SK-N-SH treated with all-trans-retinoic acid at 6 μM for 48 hours (cell line): ENCODE results near the gene MRPS5.

Experiments used
- ATAC-seq: fragments of 200-7000 bp; cut with Tn5 transposase; 3 replicates; pipeline ENCODE4 v1.9.1; 2020; ENCODE audit warnings: mild to moderate bottlenecking, moderate library complexity
- ARNTL ChIP-seq: fragments of 450-650 bp; formaldehyde crosslinking; IDR thresholded peaks from 2 replicates; pipeline ENCODE4 v1.5.0; 2020; ENCODE audit warnings: low read depth, mild to moderate bottlenecking, moderate library complexity, borderline replicate concordance
- BACH2 ChIP-seq: fragments of 250-450 bp; sonication (Bioruptor Pico); IDR thresholded peaks from 2 replicates; pipeline ENCODE4 v1.9.0; 2021; ENCODE audit warnings: mild to moderate bottlenecking, borderline replicate concordance
- CSDC2 ChIP-seq: fragments of 250-450 bp; sonication (Bioruptor Pico); IDR thresholded peaks from 2 replicates; pipeline ENCODE4 v1.5.0; 2020; ENCODE audit warnings: mild to moderate bottlenecking, moderate library complexity
- ESRRG ChIP-seq: fragments of 250-450 bp; sonication (Bioruptor Pico); IDR thresholded peaks from 2 replicates; pipeline ENCODE4 v1.6.1; 2021; ENCODE audit warnings: mild to moderate bottlenecking
- GLIS3 ChIP-seq: fragments of 250-450 bp; sonication (Bioruptor Pico); IDR thresholded peaks from 2 replicates; pipeline ENCODE4 v1.5.0; 2020; ENCODE audit warnings: mild to moderate bottlenecking, moderate library complexity
- ISL1 ChIP-seq: fragments of 250-450 bp; sonication (Bioruptor Pico); IDR thresholded peaks from 2 replicates; pipeline ENCODE4 v2.1.2; 2022; ENCODE audit warnings: mild to moderate bottlenecking, moderate library complexity
- OSR1 ChIP-seq: fragments of 250-450 bp; sonication (Bioruptor Pico); IDR thresholded peaks from 2 replicates; pipeline ENCODE4 v1.8.0; 2022; ENCODE audit warnings: moderate library complexity, mild to moderate bottlenecking, inconsistent platforms
- RARB ChIP-seq: fragments of 250-450 bp; sonication (Bioruptor Pico); IDR thresholded peaks from 2 replicates; pipeline ENCODE4 v1.8.0; 2021; ENCODE audit warnings: mild to moderate bottlenecking, moderate library complexity
- SNAI2 ChIP-seq: fragments of 250-450 bp; sonication (Bioruptor Pico); IDR thresholded peaks from 2 replicates; pipeline ENCODE4 v1.5.0; 2020; ENCODE audit warnings: mild to moderate bottlenecking, moderate library complexity
- TCF4 ChIP-seq: fragments of 250-450 bp; sonication (Bioruptor Pico); IDR thresholded peaks from 2 replicates; pipeline ENCODE4 v1.8.0; 2021; ENCODE audit warnings: mild to moderate bottlenecking, moderate library complexity, borderline replicate concordance
- TOX ChIP-seq: fragments of 250-450 bp; sonication (Bioruptor Pico); IDR thresholded peaks from 2 replicates; pipeline ENCODE4 v1.8.0; 2021; ENCODE audit warnings: mild to moderate bottlenecking, moderate library complexity, borderline replicate concordance
- ZC3H10 ChIP-seq: fragments of 250-450 bp; sonication (Bioruptor Pico); IDR thresholded peaks from 2 replicates; pipeline ENCODE4 v1.5.1; 2021; ENCODE audit warnings: mild to moderate bottlenecking, moderate library complexity
- ZFP3 ChIP-seq: fragments of 250-450 bp; sonication (Bioruptor Pico); IDR thresholded peaks from 2 replicates; pipeline ENCODE4 v1.5.0; 2020; ENCODE audit warnings: mild to moderate bottlenecking, moderate library complexity
- ZFP30 ChIP-seq: fragments of 450-650 bp; formaldehyde crosslinking; IDR thresholded peaks from 2 replicates; pipeline ENCODE4 v1.5.0; 2022; ENCODE audit warnings: mild to moderate bottlenecking, moderate library complexity
- ZNF565 ChIP-seq: fragments of 450-650 bp; formaldehyde crosslinking; conservative IDR thresholded peaks from 2 replicates; pipeline ENCODE4 v1.5.0; 2020; ENCODE audit warnings: low read depth, mild to moderate bottlenecking, moderate library complexity
- ZNF70 ChIP-seq: fragments of 450-650 bp; formaldehyde crosslinking; IDR thresholded peaks from 2 replicates; pipeline ENCODE4 v1.5.0; 2020; ENCODE audit warnings: mild to moderate bottlenecking, moderate library complexity
- ZNF8 ChIP-seq: fragments of 450-650 bp; formaldehyde crosslinking; IDR thresholded peaks from 2 replicates; pipeline ENCODE4 v1.5.0; 2020; ENCODE audit warnings: mild to moderate bottlenecking, moderate library complexity
- TF ChIP-seq, protein P1 (sequence below): fragments of 250-450 bp; sonication (Bioruptor Pico); IDR thresholded peaks from 2 replicates; pipeline ENCODE4 v1.5.1; 2021; ENCODE audit warnings: mild to moderate bottlenecking, moderate library complexity
- TF ChIP-seq, protein P2 (sequence below): fragments of 250-450 bp; sonication (Bioruptor Pico); IDR thresholded peaks from 2 replicates; pipeline ENCODE4 v1.5.1; 2020; ENCODE audit warnings: low read depth, mild to moderate bottlenecking, moderate library complexity
- TF ChIP-seq, protein P3 (sequence below): fragments of 250-450 bp; sonication (Bioruptor Pico); IDR thresholded peaks from 2 replicates; pipeline ENCODE4 v1.5.0; 2020; ENCODE audit warnings: mild to moderate bottlenecking, moderate library complexity
- TF ChIP-seq, protein P4 (sequence below): fragments of 250-450 bp; sonication (Bioruptor Pico); IDR thresholded peaks from 2 replicates; pipeline ENCODE4 v1.8.0; 2021; ENCODE audit warnings: low read depth, mild to moderate bottlenecking, moderate library complexity, borderline replicate concordance
- TF ChIP-seq, protein P5 (sequence below): fragments of 250-450 bp; sonication (Bioruptor Pico); IDR thresholded peaks from 2 replicates; pipeline ENCODE4 v1.8.0; 2020; ENCODE audit warnings: mild to moderate bottlenecking, moderate library complexity, borderline replicate concordance

The MRPS5 gene

DNA sequence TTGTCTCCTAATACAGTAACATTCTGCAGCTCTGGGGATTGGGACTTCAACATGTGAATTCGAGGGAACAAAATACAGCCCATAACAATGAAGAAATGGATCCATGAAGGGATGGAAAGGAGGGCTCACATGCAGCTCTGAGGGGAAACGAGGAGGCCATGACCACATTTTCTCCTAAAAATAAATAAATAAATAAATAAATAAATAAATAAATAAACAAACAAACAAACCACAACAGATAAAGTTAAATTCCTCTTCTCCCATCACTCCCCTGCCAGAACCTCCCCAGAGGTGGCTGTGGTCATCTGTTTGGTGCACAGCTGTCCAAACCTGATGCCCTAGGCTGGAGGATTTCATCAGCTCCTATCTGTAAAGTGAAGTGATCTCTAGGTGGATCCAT is 53.4 kb downstream of the MRPS5 start:
- ATAC-seq, result no peak

DNA sequence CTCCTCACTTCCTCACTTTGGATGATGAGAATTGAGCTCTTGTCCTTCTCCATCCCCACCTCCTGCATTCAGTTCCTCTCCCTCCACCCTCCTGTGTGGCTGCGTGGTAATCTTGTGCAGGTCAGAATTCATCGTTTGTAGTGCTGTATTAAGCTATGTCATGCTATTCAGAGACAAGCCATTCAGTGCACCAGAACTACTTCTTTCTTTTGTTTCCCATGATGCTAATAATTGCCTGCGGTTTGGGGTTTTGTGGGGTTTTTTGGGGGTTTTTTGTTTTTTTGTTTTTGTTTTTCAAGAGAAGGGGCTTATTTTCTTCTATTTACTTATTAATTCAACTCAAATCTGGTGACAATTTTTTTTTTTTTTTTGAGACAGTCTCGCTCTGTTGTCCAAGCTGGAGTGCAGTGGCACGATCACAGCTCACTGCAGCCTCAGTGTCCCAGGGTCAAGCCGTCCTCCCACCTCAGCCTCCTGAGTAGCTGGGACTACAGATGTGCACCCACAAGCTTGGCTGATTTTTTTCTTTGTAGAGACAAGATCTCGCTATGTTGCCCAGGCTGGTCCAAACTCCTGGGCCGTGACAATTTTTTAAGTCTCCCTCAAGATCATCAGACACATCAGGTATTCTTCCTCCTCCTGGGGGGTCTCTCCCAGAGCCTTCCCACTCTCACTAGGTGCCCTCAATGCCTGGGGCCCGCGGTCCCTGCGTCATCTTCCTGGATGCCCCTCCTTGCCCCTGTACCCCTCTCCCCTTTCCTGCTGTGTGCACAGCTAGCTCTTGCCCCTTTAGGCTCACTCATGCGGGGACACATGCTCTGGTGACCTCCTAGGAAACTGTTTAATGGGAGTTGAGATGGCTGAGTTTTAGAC is 58.3 kb downstream of the MRPS5 start:
- no peak for ATAC-seq
- TF ChIP-seq ISL1 (CRISPR knock-in tag), result no peak
- TF ChIP-seq ESRRG (CRISPR knock-in tag), result no peak
- no peak for TF ChIP-seq SNAI2 (CRISPR knock-in tag)
- TF ChIP-seq ZFP3 (CRISPR knock-in tag), result no peak
- TF ChIP-seq, protein P1, sequence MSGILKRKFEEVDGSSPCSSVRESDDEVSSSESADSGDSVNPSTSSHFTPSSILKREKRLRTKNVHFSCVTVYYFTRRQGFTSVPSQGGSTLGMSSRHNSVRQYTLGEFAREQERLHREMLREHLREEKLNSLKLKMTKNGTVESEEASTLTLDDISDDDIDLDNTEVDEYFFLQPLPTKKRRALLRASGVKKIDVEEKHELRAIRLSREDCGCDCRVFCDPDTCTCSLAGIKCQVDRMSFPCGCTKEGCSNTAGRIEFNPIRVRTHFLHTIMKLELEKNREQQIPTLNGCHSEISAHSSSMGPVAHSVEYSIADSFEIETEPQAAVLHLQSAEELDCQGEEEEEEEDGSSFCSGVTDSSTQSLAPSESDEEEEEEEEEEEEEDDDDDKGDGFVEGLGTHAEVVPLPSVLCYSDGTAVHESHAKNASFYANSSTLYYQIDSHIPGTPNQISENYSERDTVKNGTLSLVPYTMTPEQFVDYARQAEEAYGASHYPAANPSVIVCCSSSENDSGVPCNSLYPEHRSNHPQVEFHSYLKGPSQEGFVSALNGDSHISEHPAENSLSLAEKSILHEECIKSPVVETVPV, result no peak
- TF ChIP-seq CSDC2 (CRISPR knock-in tag), result no peak
- TF ChIP-seq, protein P2, sequence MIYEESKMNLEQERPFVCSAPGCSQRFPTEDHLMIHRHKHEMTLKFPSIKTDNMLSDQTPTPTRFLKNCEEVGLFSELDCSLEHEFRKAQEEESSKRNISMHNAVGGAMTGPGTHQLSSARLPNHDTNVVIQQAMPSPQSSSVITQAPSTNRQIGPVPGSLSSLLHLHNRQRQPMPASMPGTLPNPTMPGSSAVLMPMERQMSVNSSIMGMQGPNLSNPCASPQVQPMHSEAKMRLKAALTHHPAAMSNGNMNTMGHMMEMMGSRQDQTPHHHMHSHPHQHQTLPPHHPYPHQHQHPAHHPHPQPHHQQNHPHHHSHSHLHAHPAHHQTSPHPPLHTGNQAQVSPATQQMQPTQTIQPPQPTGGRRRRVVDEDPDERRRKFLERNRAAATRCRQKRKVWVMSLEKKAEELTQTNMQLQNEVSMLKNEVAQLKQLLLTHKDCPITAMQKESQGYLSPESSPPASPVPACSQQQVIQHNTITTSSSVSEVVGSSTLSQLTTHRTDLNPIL (CRISPR knock-in tag), result no peak
- TF ChIP-seq ARNTL, result no peak
- TF ChIP-seq ZC3H10 (CRISPR knock-in tag), result no peak
- no peak for TF ChIP-seq ZFP30 (CRISPR knock-in tag)
- TF ChIP-seq, protein P3, sequence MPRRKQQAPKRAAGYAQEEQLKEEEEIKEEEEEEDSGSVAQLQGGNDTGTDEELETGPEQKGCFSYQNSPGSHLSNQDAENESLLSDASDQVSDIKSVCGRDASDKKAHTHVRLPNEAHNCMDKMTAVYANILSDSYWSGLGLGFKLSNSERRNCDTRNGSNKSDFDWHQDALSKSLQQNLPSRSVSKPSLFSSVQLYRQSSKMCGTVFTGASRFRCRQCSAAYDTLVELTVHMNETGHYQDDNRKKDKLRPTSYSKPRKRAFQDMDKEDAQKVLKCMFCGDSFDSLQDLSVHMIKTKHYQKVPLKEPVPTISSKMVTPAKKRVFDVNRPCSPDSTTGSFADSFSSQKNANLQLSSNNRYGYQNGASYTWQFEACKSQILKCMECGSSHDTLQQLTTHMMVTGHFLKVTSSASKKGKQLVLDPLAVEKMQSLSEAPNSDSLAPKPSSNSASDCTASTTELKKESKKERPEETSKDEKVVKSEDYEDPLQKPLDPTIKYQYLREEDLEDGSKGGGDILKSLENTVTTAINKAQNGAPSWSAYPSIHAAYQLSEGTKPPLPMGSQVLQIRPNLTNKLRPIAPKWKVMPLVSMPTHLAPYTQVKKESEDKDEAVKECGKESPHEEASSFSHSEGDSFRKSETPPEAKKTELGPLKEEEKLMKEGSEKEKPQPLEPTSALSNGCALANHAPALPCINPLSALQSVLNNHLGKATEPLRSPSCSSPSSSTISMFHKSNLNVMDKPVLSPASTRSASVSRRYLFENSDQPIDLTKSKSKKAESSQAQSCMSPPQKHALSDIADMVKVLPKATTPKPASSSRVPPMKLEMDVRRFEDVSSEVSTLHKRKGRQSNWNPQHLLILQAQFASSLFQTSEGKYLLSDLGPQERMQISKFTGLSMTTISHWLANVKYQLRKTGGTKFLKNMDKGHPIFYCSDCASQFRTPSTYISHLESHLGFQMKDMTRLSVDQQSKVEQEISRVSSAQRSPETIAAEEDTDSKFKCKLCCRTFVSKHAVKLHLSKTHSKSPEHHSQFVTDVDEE (CRISPR knock-in tag), result no peak
- no peak for TF ChIP-seq OSR1 (CRISPR knock-in tag)
- TF ChIP-seq TOX (CRISPR knock-in tag), result no peak
- TF ChIP-seq RARB (CRISPR knock-in tag), result no peak
- TF ChIP-seq, protein P4, sequence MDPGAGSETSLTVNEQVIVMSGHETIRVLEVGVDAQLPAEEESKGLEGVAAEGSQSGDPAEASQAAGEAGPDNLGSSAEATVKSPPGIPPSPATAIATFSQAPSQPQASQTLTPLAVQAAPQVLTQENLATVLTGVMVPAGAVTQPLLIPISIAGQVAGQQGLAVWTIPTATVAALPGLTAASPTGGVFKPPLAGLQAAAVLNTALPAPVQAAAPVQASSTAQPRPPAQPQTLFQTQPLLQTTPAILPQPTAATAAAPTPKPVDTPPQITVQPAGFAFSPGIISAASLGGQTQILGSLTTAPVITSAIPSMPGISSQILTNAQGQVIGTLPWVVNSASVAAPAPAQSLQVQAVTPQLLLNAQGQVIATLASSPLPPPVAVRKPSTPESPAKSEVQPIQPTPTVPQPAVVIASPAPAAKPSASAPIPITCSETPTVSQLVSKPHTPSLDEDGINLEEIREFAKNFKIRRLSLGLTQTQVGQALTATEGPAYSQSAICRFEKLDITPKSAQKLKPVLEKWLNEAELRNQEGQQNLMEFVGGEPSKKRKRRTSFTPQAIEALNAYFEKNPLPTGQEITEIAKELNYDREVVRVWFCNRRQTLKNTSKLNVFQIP (CRISPR knock-in tag), result no peak
- TF ChIP-seq, protein P5, sequence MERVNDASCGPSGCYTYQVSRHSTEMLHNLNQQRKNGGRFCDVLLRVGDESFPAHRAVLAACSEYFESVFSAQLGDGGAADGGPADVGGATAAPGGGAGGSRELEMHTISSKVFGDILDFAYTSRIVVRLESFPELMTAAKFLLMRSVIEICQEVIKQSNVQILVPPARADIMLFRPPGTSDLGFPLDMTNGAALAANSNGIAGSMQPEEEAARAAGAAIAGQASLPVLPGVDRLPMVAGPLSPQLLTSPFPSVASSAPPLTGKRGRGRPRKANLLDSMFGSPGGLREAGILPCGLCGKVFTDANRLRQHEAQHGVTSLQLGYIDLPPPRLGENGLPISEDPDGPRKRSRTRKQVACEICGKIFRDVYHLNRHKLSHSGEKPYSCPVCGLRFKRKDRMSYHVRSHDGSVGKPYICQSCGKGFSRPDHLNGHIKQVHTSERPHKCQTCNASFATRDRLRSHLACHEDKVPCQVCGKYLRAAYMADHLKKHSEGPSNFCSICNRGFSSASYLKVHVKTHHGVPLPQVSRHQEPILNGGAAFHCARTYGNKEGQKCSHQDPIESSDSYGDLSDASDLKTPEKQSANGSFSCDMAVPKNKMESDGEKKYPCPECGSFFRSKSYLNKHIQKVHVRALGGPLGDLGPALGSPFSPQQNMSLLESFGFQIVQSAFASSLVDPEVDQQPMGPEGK (CRISPR knock-in tag), result no peak
- no peak for TF ChIP-seq ZNF8
- TF ChIP-seq ZNF70 (CRISPR knock-in tag), result no peak

More for the DNA sequence above, 53.4 kb downstream of the MRPS5 start:
- no peak for TF ChIP-seq BACH2
- no peak for TF ChIP-seq ZNF70 (CRISPR knock-in tag)
- no peak for TF ChIP-seq ESRRG (CRISPR knock-in tag)
- TF ChIP-seq ZFP3 (CRISPR knock-in tag), result no peak
- no peak for TF ChIP-seq SNAI2 (CRISPR knock-in tag)
- TF ChIP-seq ISL1 (CRISPR knock-in tag), result no peak
- no peak for TF ChIP-seq TCF4 (CRISPR knock-in tag)
- TF ChIP-seq ARNTL, result no peak
- no peak for TF ChIP-seq ZNF565 (CRISPR knock-in tag)
- no peak for TF ChIP-seq ZFP30 (CRISPR knock-in tag)
- TF ChIP-seq, protein P4 (CRISPR knock-in tag), result no peak
- TF ChIP-seq, protein P3 (CRISPR knock-in tag), result no peak
- TF ChIP-seq ZNF8, result no peak
- TF ChIP-seq OSR1 (CRISPR knock-in tag), result no peak
- no peak for TF ChIP-seq GLIS3 (CRISPR knock-in tag)
- TF ChIP-seq ZC3H10 (CRISPR knock-in tag), result no peak
- no peak for TF ChIP-seq CSDC2 (CRISPR knock-in tag)
